WTC11 (cell line): Measurements from ENCODE around the gene CATSPERB. TPM values are rescaled to one million over a fixed set of nuclear protein-coding genes. Genes with fewer than 3 reads are reported as not detected.
A peak's percentile ranks its signal among the peaks of the same experiment; 100 is the strongest.

Experiments used
- ATAC-seq: fragments of 200-7000 bp; cut with Tn5 transposase; 2 replicates; pipeline ENCODE4 v1.10.0; 2021; ENCODE audit warnings: mild to moderate bottlenecking, moderate library complexity
- CTCF ChIA-PET: fragments of 300-600 bp; sonication (Branson Sonifier 250); formaldehyde crosslinking; loops from one replicate; lab custom pipeline; 2021; ENCODE audit warnings: antibody characterized with exemption; lab: Charles Lee
- POLR2A ChIA-PET: fragments of 350-600 bp; sonication (Branson Sonifier 250); formaldehyde crosslinking; loops from one replicate; lab custom pipeline; 2021; ENCODE audit warnings: antibody characterized with exemption; lab: Charles Lee
- DNase-seq: peaks from one replicate; pipeline ENCODE4 v3.0.0; 2021; ENCODE audit warnings: low spot score
- H3K27ac Mint-ChIP-seq: 2 replicates; pipeline ENCODE4 v1.8.0; 2021; ENCODE audit warnings: mixed read lengths
- H3K27me3 Mint-ChIP-seq: 2 replicates; pipeline ENCODE4 v1.8.0; 2021; ENCODE audit warnings: low read depth, mild to moderate bottlenecking, moderate library complexity, mixed read lengths
- H3K36me3 Mint-ChIP-seq: 2 replicates; pipeline ENCODE4 v1.8.0; 2021; ENCODE audit warnings: mixed read lengths
- H3K4me1 Mint-ChIP-seq: 2 replicates; pipeline ENCODE4 v1.8.0; 2022; ENCODE audit warnings: mixed read lengths
- H3K4me3 Mint-ChIP-seq: 2 replicates; pipeline ENCODE4 v1.8.0; 2021; ENCODE audit warnings: mild to moderate bottlenecking, moderate library complexity, mixed read lengths
- H3K9me3 Mint-ChIP-seq: 2 replicates; pipeline ENCODE4 v1.8.0; 2021; ENCODE audit warnings: mixed read lengths
- AFF4 ChIP-seq: sonication (generic); formaldehyde crosslinking; IDR thresholded peaks from 2 replicates; pipeline ENCODE4 v1.8.1; 2023; ENCODE audit warnings: mild to moderate bottlenecking, missing genetic modification reagents, borderline replicate concordance
- ATF3 ChIP-seq: sonication (generic); formaldehyde crosslinking; conservative IDR thresholded peaks from 2 replicates; pipeline ENCODE4 v1.8.1; 2022; ENCODE audit warnings: mild to moderate bottlenecking, missing genetic modification reagents
- CBFB ChIP-seq: sonication (generic); formaldehyde crosslinking; IDR thresholded peaks from 2 replicates; pipeline ENCODE4 v1.8.1; 2022; ENCODE audit warnings: mild to moderate bottlenecking, low read depth, missing genetic modification reagents
- CDX4 ChIP-seq: fragments of 250-450 bp; sonication (Bioruptor Pico); IDR thresholded peaks from 2 replicates; pipeline ENCODE4 v1.9.0; 2021; ENCODE audit warnings: moderate library complexity, mild to moderate bottlenecking, inconsistent platforms, borderline replicate concordance
- CREB1 ChIP-seq: sonication (generic); formaldehyde crosslinking; IDR thresholded peaks from 2 replicates; pipeline ENCODE4 v1.8.0; 2023; ENCODE audit warnings: mild to moderate bottlenecking, missing genetic modification reagents
- ELF4 ChIP-seq: sonication (generic); formaldehyde crosslinking; IDR thresholded peaks from 2 replicates; pipeline ENCODE4 v1.8.1; 2022; ENCODE audit warnings: low read depth, mild to moderate bottlenecking, moderate library complexity, missing genetic modification reagents
- FOXJ3 ChIP-seq: sonication (generic); formaldehyde crosslinking; IDR thresholded peaks from 2 replicates; pipeline ENCODE4 v1.9.0; 2021; ENCODE audit warnings: missing genetic modification reagents, mild to moderate bottlenecking, borderline replicate concordance
- IRF2 ChIP-seq: sonication (generic); formaldehyde crosslinking; IDR thresholded peaks from 2 replicates; pipeline ENCODE4 v1.8.0; 2022; ENCODE audit warnings: low read depth, missing genetic modification reagents, borderline replicate concordance
- NR3C1 ChIP-seq: sonication (generic); formaldehyde crosslinking; conservative IDR thresholded peaks from 2 replicates; pipeline ENCODE4 v1.8.1; 2023; ENCODE audit warnings: low read depth, mild to moderate bottlenecking, missing genetic modification reagents
- SMAD4 ChIP-seq: sonication (generic); formaldehyde crosslinking; IDR thresholded peaks from 2 replicates; pipeline ENCODE4 v1.8.0; 2022; ENCODE audit warnings: mild to moderate bottlenecking, missing genetic modification reagents
- SP1 ChIP-seq: sonication (generic); formaldehyde crosslinking; conservative IDR thresholded peaks from 2 replicates; pipeline ENCODE4 v1.8.1; 2022; ENCODE audit warnings: missing genetic modification reagents
- ZBTB43 ChIP-seq: sonication (generic); formaldehyde crosslinking; IDR thresholded peaks from 2 replicates; pipeline ENCODE4 v1.8.1; 2023; ENCODE audit warnings: mild to moderate bottlenecking, missing genetic modification reagents
- ZNF423 ChIP-seq: fragments of 250-450 bp; sonication (Bioruptor Pico); IDR thresholded peaks from 2 replicates; pipeline ENCODE4 v2.1.2; 2022; ENCODE audit warnings: mild to moderate bottlenecking, moderate library complexity
- ZNF671 ChIP-seq: fragments of 250-450 bp; sonication (Bioruptor Pico); IDR thresholded peaks from 2 replicates; pipeline ENCODE4 v1.8.0; 2021; ENCODE audit warnings: mild to moderate bottlenecking
- total RNA-seq: library from RNA; stranded (reverse); gene quantifications from 3 replicates; pipeline ENCODE4 v1.2.3, GENCODE V29; 2021

Gene CATSPERB
- total RNA-seq, 1 experiment from 2014 or later = 0.11 TPM

GRCh38 chr14:91714805-91715204 lies 17.1 kb downstream of the CATSPERB start:
- ChIA-PET CTCF (interaction anchor here (0.9 to 2.8 kb wide), 4 partner anchors 184 to 282 kb away, joined by 3 to 17 read pairs (median 4); no protein-coding TSS in a partner anchor), POLR2A (interaction anchor here (0.7 kb wide), 1 partner anchor 401 kb away, joined by 3 read pairs; no protein-coding TSS in a partner anchor)
- Mint-ChIP-seq H3K4me1 (no peaks in the 10 kb centered on the region), H3K9me3 (peaks cover 5% of the 10 kb centered on the region), H3K27me3 (no peaks in the 10 kb centered on the region), H3K4me3 (no peak overlapping the region), H3K36me3 (no peaks in the 10 kb centered on the region), H3K27ac (no peak overlapping the region)
- no peak for TF ChIP-seq CDX4 (CRISPR knock-in tag)
- TF ChIP-seq SMAD4 = no peak
- TF ChIP-seq NR3C1 = no peak
- no peak for TF ChIP-seq ZNF671 (CRISPR knock-in tag)
- TF ChIP-seq ZNF423 (CRISPR knock-in tag) = no peak
- DNase-seq (peak; percentile 30), ATAC-seq (peak; percentile 53; the same call in 1 of the 2 replicates)

GRCh38 chr14:91708795-91709194 lies 23.1 kb downstream of the CATSPERB start:
- Mint-ChIP-seq H3K9me3 (peaks cover 14% of the 10 kb centered on the region), H3K36me3 (no peaks in the 10 kb centered on the region; the same call in 1 of the 2 replicates), H3K4me3 (no peak overlapping the region), H3K4me1 (no peaks in the 10 kb centered on the region), H3K27me3 (no peaks in the 10 kb centered on the region), H3K27ac (no peak overlapping the region)
- ChIA-PET POLR2A (interaction anchor here (0.7 kb wide), 1 partner anchor 1094 kb away, joined by 3 read pairs; no protein-coding TSS in a partner anchor), CTCF (no interaction called here)
- DNase-seq (no peak), ATAC-seq (no peak)
- TF ChIP-seq ZBTB43 (CRISPR knock-in tag) (no peak), IRF2 (no peak)

DNA sequence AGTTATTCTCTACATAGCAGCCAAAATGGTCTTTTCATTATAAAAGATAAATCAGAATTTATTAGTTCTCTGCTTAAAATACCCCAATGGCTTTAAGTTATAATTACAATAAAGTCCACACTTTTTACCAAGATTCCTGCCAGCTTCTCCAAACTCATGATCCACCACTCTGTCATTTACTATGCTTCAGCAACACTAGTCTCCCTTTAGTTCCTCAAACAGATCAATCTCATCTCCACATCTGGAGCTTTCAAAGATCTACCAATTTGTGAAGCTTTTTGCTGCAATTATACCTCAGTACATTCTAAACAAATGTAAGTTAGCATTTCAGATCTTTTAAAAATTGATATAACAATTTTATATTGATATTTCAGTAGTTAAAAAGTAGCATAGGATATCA lies 24.9 kb downstream of the CATSPERB start:
- Mint-ChIP-seq H3K36me3 (no peaks in the 10 kb centered on the region; the same call in 1 of the 2 replicates), H3K4me1 (no peaks in the 10 kb centered on the region), H3K27me3 (no peaks in the 10 kb centered on the region), H3K4me3 (no peak overlapping the region), H3K27ac (no peak overlapping the region), H3K9me3 (peaks cover 14% of the 10 kb centered on the region)
- DNase-seq (no peak), ATAC-seq (no peak)
- TF ChIP-seq SP1 (CRISPR knock-in tag) (no peak), ZBTB43 (CRISPR knock-in tag) (no peak), CREB1 (CRISPR knock-in tag) (no peak), AFF4 (CRISPR knock-in tag) (no peak), FOXJ3 (CRISPR knock-in tag) (no peak), ATF3 (CRISPR knock-in tag) (no peak), ELF4 (CRISPR knock-in tag) (no peak), CBFB (CRISPR knock-in tag) (no peak)
- POLR2A ChIA-PET = interaction anchor here (0.6 kb wide), 1 partner anchor 93 kb away, joined by 3 read pairs; no protein-coding TSS in a partner anchor
- CTCF ChIA-PET = interaction anchor here (0.8 to 0.9 kb wide), 2 partner anchors 204 to 290 kb away, joined by 3 read pairs; no protein-coding TSS in a partner anchor
